NCI-H2196 (cell line): Measurements from ENCODE around the gene SLC4A7.
"Not testable (repeated sequence)": the region's sequence is repeated elsewhere in the genome, so short reads cannot be mapped to it uniquely, and the experiment has no call there.

Experiments used
- DNase-seq: peaks from one replicate; lab custom pipeline; 2025; ENCODE audit not compliant: unreplicated experiment; lab: John Stamatoyannopoulos, UW

The SLC4A7 gene

GRCh38 chr3:27366062-27366591 lies 118.1 kb downstream of the SLC4A7 start:
- no peak for DNase-seq

GRCh38 chr3:27360113-27361078 lies 123.8 kb downstream of the SLC4A7 start:
- no peak for DNase-seq

- no peak for DNase-seq
Measured at GRCh38 chr3:27358372-27358771, 125.8 kb downstream of the SLC4A7 start.

- no peak for DNase-seq
Measured at GRCh38 chr3:27357665-27358258, 126.4 kb downstream of the SLC4A7 start.

GRCh38 chr3:27356976-27357375 lies 127.2 kb downstream of the SLC4A7 start:
- no peak for DNase-seq

- no peak for DNase-seq
Measured at GRCh38 chr3:27354588-27355203, 129.5 kb downstream of the SLC4A7 start.

GRCh38 chr3:27354161-27354560 lies 130.0 kb downstream of the SLC4A7 start:
- DNase-seq: no peak

- DNase-seq: no peak
Measured at GRCh38 chr3:27353221-27353620, 131.0 kb downstream of the SLC4A7 start.

- no peak for DNase-seq
Measured at GRCh38 chr3:27352047-27352446, 132.1 kb downstream of the SLC4A7 start.

- DNase-seq: no peak
Measured at GRCh38 chr3:27349832-27350231, 134.4 kb downstream of the SLC4A7 start.

- no peak for DNase-seq
Measured at GRCh38 chr3:27345959-27346865, 138.0 kb downstream of the SLC4A7 start.

GRCh38 chr3:27345493-27345892 lies 138.7 kb downstream of the SLC4A7 start:
- DNase-seq: no peak

GRCh38 chr3:27345045-27345444 lies 139.1 kb downstream of the SLC4A7 start:
- no peak for DNase-seq

- no peak for DNase-seq
Measured at GRCh38 chr3:27344192-27344591, 140.0 kb downstream of the SLC4A7 start.

- no peak for DNase-seq
Measured at GRCh38 chr3:27342267-27342666, 141.9 kb downstream of the SLC4A7 start.

GRCh38 chr3:27340534-27340933 lies 143.7 kb downstream of the SLC4A7 start:
- DNase-seq: no peak

GRCh38 chr3:27335571-27335970 lies 148.6 kb downstream of the SLC4A7 start:
- DNase-seq: no peak

- DNase-seq: no peak
Measured at GRCh38 chr3:27333843-27334242, 150.3 kb downstream of the SLC4A7 start.

- DNase-seq: not testable (repeated sequence)
Measured at GRCh38 chr3:27328982-27329762, 155.0 kb downstream of the SLC4A7 start.
